H1 (cell line): ENCODE results near the gene RGS6. TPM values are rescaled to one million over a fixed set of nuclear protein-coding genes. Genes with fewer than 3 reads are reported as not detected.

ENCODE experiments used
- CTCF ChIA-PET: fragments of 300-600 bp; sonication (Branson Sonifier 250); formaldehyde crosslinking; loops from one replicate; lab custom pipeline; 2021; ENCODE audit not compliant: partially characterized antibody; lab: Charles Lee
- POLR2A ChIA-PET: fragments of 300-600 bp; sonication (Branson Sonifier 250); formaldehyde crosslinking; loops from one replicate; lab custom pipeline; 2021; ENCODE audit warnings: inconsistent platforms; ENCODE audit not compliant: partially characterized antibody; lab: Charles Lee
- DNase-seq, 2 experiments: peaks; one replicate each; pipeline versions ENCODE4 v3.0.0 to v3.0.0-alpha.2; 2010 to 2022; ENCODE audit warnings: low spot score in 2 of 2, low read depth in 1 of 2, mixed read lengths in 1 of 2
- FAIRE-seq: peaks from 2 replicates; lab custom pipeline; 2011; peaks lifted over from hg19 to GRCh38; lab: Jason Lieb, UNC
- H2AFZ ChIP-seq: 2 replicates; pipeline ENCODE4 v1.8.1; 2012; ENCODE audit warnings: low read length, inconsistent platforms
- H2AK5ac ChIP-seq: 2 replicates; pipeline ENCODE4 v1.6.1; 2013; ENCODE audit warnings: low read depth, low read length
- H2BK120ac ChIP-seq: replicated peaks from 2 replicates; pipeline ENCODE3; 2013; ENCODE audit warnings: low read depth, low read length, inconsistent platforms
- H2BK12ac ChIP-seq: 2 replicates; pipeline ENCODE4 v1.6.1; 2013; ENCODE audit warnings: low read depth, low read length
- H2BK15ac ChIP-seq: 2 replicates; pipeline ENCODE4 v1.6.1; 2013; ENCODE audit warnings: low read length
- H2BK20ac ChIP-seq: 2 replicates; pipeline ENCODE4 v1.6.1; 2013; ENCODE audit warnings: low read length
- H2BK5ac ChIP-seq: 2 replicates; pipeline ENCODE4 v1.6.1; 2013; ENCODE audit warnings: low read depth, low read length
- H3K14ac ChIP-seq: 2 replicates; pipeline ENCODE4 v1.6.1; 2013; ENCODE audit warnings: inconsistent platforms; ENCODE audit not compliant: insufficient read length
- H3K18ac ChIP-seq: 2 replicates; pipeline ENCODE4 v1.6.1; 2013; ENCODE audit warnings: low read length; ENCODE audit errors: extremely low read depth
- H3K23ac ChIP-seq: 2 replicates; pipeline ENCODE4 v1.6.1; 2013; ENCODE audit warnings: inconsistent platforms; ENCODE audit not compliant: insufficient read length
- H3K23me2 ChIP-seq: 2 replicates; pipeline ENCODE4 v1.6.1; 2013; ENCODE audit warnings: low read depth, low read length
- H3K27ac ChIP-seq: 2 replicates; pipeline ENCODE4 v1.6.1; 2011; ENCODE audit warnings: low read depth, low read length, inconsistent platforms
- H3K27me3 ChIP-seq, 4 experiments: replicated peaks in 1 of 4; 1 replicate in 1 of 4; 2 replicates in 3 of 4; pipeline versions ENCODE4 v1.6.1 to v1.8.1; 2011 to 2013; ENCODE audit warnings: low read length in 3 of 4, mild to moderate bottlenecking in 3 of 4, inconsistent platforms in 2 of 4, mixed read lengths in 2 of 4, moderate library complexity in 1 of 4; ENCODE audit not compliant: control insufficient read depth in 3 of 4, insufficient read depth in 3 of 4; ENCODE audit errors: extremely low read depth in 1 of 4
- H3K36me3 ChIP-seq, 4 experiments: 2 replicates each; pipeline versions ENCODE4 v1.6.1 to v1.8.1; 2011 to 2013; ENCODE audit warnings: mild to moderate bottlenecking in 4 of 4, low read length in 3 of 4, moderate library complexity in 2 of 4, control low read depth in 1 of 4, inconsistent platforms in 1 of 4; ENCODE audit not compliant: insufficient read depth in 4 of 4, control insufficient read depth in 2 of 4
- H3K4ac ChIP-seq: replicated peaks from 2 replicates; pipeline ENCODE3; 2013; ENCODE audit warnings: low read length, low read depth, mixed read lengths, inconsistent platforms; ENCODE audit not compliant: insufficient read length
- H3K4me1 ChIP-seq, 4 experiments: replicated peaks in 1 of 4; 1 replicate in 1 of 4; 2 replicates in 3 of 4; pipeline versions ENCODE4 v1.6.1 to v1.8.1; 2011 to 2013; ENCODE audit warnings: low read length in 3 of 4, inconsistent platforms in 2 of 4, mixed read lengths in 1 of 4; ENCODE audit not compliant: insufficient read depth in 4 of 4, control insufficient read depth in 3 of 4
- H3K4me2 ChIP-seq, 2 experiments: 2 replicates each; pipeline versions ENCODE4 v1.6.1 to v1.8.1; 2011 to 2013; ENCODE audit warnings: low read depth in 2 of 2, low read length in 2 of 2, control low read depth in 1 of 2, inconsistent platforms in 1 of 2, mild to moderate bottlenecking in 1 of 2; ENCODE audit not compliant: insufficient read depth in 1 of 2
- H3K4me3 ChIP-seq, 4 experiments: fragments of 200-600, 300-600 bp in 1 of 4; sonication (generic), shearing (Covaris generic), sonication (Bioruptor Twin) in 1 of 4; 2 replicates each; pipeline versions ENCODE4 v1.5.1 to v1.8.1; 2011 to 2016; ENCODE audit warnings: low read length in 4 of 4, low read depth in 3 of 4, control low read depth in 2 of 4, inconsistent platforms in 2 of 4, mild to moderate bottlenecking in 2 of 4, mixed read lengths in 1 of 4, moderate library complexity in 1 of 4; ENCODE audit not compliant: insufficient read depth in 2 of 4; ENCODE audit errors: extremely low read depth in 1 of 4
- H3K56ac ChIP-seq: replicated peaks from 2 replicates; pipeline ENCODE3; 2013; ENCODE audit warnings: low read depth, mild to moderate bottlenecking, mixed read lengths, low read length, inconsistent platforms; ENCODE audit not compliant: insufficient read length
- H3K79me1 ChIP-seq: 2 replicates; pipeline ENCODE4 v1.6.1; 2013; ENCODE audit warnings: low read depth, low read length, control low read depth
- H3K79me2 ChIP-seq, 2 experiments: 2 replicates each; pipeline versions ENCODE4 v1.6.1 to v1.8.1; 2012 to 2013; ENCODE audit warnings: low read length in 2 of 2, mild to moderate bottlenecking in 2 of 2, inconsistent platforms in 1 of 2; ENCODE audit not compliant: insufficient read depth in 2 of 2, control insufficient read depth in 1 of 2
- H3K9ac ChIP-seq, 4 experiments: replicated peaks in 1 of 4; 1 replicate in 1 of 4; 2 replicates in 3 of 4; pipeline versions ENCODE4 v1.6.1 to v1.8.1; 2011 to 2013; ENCODE audit warnings: low read depth in 3 of 4, low read length in 3 of 4, control low read depth in 2 of 4, mild to moderate bottlenecking in 2 of 4, moderate library complexity in 2 of 4, inconsistent platforms in 1 of 4; ENCODE audit errors: extremely low read depth in 1 of 4
- H3K9me3 ChIP-seq, 2 experiments: 2 replicates each; pipeline versions ENCODE4 v1.6.1 to v1.8.1; 2012 to 2013; ENCODE audit warnings: mild to moderate bottlenecking in 2 of 2, moderate library complexity in 2 of 2, control low read depth in 1 of 2, inconsistent platforms in 1 of 2, low read depth in 1 of 2, low read length in 1 of 2, mixed read lengths in 1 of 2; ENCODE audit not compliant: insufficient read depth in 2 of 2
- H4K20me1 ChIP-seq, 2 experiments: replicated peaks in 1 of 2; 2 replicates each; pipeline versions ENCODE3 to v1.8.1; 2011 to 2013; ENCODE audit warnings: inconsistent platforms in 2 of 2, low read length in 2 of 2, mild to moderate bottlenecking in 1 of 2; ENCODE audit not compliant: insufficient read depth in 2 of 2, control insufficient read depth in 1 of 2
- H4K5ac ChIP-seq: 2 replicates; pipeline ENCODE4 v1.6.1; 2013; ENCODE audit warnings: low read length, low read depth, mixed read lengths, inconsistent platforms; ENCODE audit not compliant: insufficient read length
- H4K8ac ChIP-seq: 2 replicates; pipeline ENCODE4 v1.8.0; 2013; ENCODE audit warnings: mild to moderate bottlenecking, moderate library complexity, low read length, inconsistent platforms; ENCODE audit not compliant: insufficient read depth; ENCODE audit errors: extremely low read depth
- H4K91ac ChIP-seq: replicated peaks from 2 replicates; pipeline ENCODE3; 2013; ENCODE audit warnings: low read length, mixed read lengths, inconsistent platforms; ENCODE audit not compliant: insufficient read length
- JUN ChIP-seq: IDR thresholded peaks from 2 replicates; pipeline ENCODE4 v1.6.1; 2011; ENCODE audit warnings: low read depth, mild to moderate bottlenecking, improper control_type of control experiment, low read length
- WGBS, 2 experiments: shearing (Covaris generic) in 1 of 2; methylation state at CpG; one replicate each; pipeline versions ENCODE4 v1.1.6 to v1.1.7; 2013 to 2015; ENCODE audit warnings: low lambda C conversion rate in 2 of 2, mixed read lengths in 2 of 2, inconsistent platforms in 1 of 2, low coverage in 1 of 2, missing lambda C conversion rate in 1 of 2; ENCODE audit not compliant: insufficient replicate concordance in 2 of 2, insufficient coverage in 1 of 2, insufficient read length in 1 of 2; ENCODE audit errors: extremely low coverage in 1 of 2, missing lambda C conversion rate in 1 of 2; 5-methylcytosine and 5-hydroxymethylcytosine counted together
- polyA plus RNA-seq, 7 experiments: library from polyadenylated mRNA; depleted of rRNA in 3 of 7; stranded (reverse) in 5 of 7; unstranded in 2 of 7; fragments of >200 nt in 5 of 7; fragments of 200-250 nt in 2 of 7; gene quantifications; 1 replicate in 5 of 7; 2 replicates in 1 of 7; 4 replicates in 1 of 7; pipeline versions ENCODE4 v1.2.1 to v1.2.3, GENCODE V29; 2011 to 2013; ENCODE audit warnings: missing spikeins in 2 of 7, mixed read lengths in 2 of 7
- total RNA-seq: library from RNA; stranded (reverse); fragmentation: NEBNext Ultra II Directional; extraction: Animal tissue kit (Norgen Biotek cat#: 25700); gene quantifications from 2 replicates; pipeline ENCODE4 v1.2.1, GENCODE V29; 2021
- TF ChIP-seq, protein P1 (sequence below): IDR thresholded peaks from 2 replicates; pipeline ENCODE4 v1.6.1; 2011; ENCODE audit warnings: low read depth, mild to moderate bottlenecking, low read length; ENCODE audit not compliant: insufficient read depth

The RGS6 gene
- total and polyA plus RNA-seq, 2 of the 8 experiments (the other 6 are each of a cell fraction or from before 2014, with no cell fraction given): 0.26 to 1.1 TPM

DNA sequence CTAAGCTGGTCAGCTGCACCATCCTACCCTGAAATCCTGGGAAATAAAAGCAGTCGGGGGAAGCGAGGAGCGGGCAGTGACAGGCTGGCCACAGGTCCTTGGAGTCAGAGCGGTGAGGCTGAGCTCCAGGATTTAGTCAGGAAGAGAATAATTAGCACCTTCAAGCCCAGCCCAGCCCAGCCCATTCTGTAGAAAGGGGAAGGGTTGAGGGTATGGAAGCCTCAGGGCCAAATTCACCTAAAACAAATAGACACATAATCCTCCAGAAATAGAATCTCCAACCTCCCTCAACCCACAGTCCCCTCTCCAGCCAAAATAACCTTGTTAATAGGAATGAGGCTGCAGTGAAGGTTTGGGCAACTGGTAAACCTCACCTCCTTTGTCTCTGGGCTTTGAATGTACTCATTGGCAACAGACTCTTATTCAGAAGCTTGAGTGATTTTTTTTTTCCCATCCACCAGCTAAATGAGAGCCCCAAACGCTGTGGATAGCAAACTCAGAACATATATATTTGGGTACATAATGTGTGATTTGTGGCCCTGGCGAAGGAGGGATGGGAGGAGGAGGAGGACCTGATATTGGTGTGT lies 627.5 kb downstream of the RGS6 start:
- 93% methylated on average over 6 of the region's 6 CpGs; no CpG with 5 or more reads in 1 of the 2 experiments for WGBS, 2 experiments

More for the DNA sequence above, 627.5 kb downstream of the RGS6 start:
- H3K79me2 ChIP-seq: no peaks in the 10 kb centered on the region
- no peak for TF ChIP-seq JUN
- TF ChIP-seq, protein P1, sequence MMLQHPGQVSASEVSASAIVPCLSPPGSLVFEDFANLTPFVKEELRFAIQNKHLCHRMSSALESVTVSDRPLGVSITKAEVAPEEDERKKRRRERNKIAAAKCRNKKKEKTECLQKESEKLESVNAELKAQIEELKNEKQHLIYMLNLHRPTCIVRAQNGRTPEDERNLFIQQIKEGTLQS: no peak
- no peak overlapping the region for H3K18ac ChIP-seq
- no peak overlapping the region for H3K4me2 ChIP-seq
- no peak overlapping the region for H3K4me3 ChIP-seq
- no peak overlapping the region for H3K56ac ChIP-seq
- ChIA-PET POLR2A (no interaction called here), CTCF (interaction anchor here (0.6 to 1.6 kb wide), 11 partner anchors 9 to 1044 kb away, joined by 3 to 6 read pairs (median 3); no protein-coding TSS in a partner anchor)
- H3K27ac ChIP-seq: no peak overlapping the region
- H4K8ac ChIP-seq: no peak overlapping the region
- H3K4me1 ChIP-seq: peaks cover 3 to 8% (median 5%) of the 10 kb centered on the region in 4 experiments; a peak in 4 of 7 replicates
- H2BK12ac ChIP-seq: 0 out of 2 replicates have a peak overlapping the region, but pooled peaks have one; percentile 39
- no peaks in the 10 kb centered on the region for H3K79me1 ChIP-seq
- no peaks in the 10 kb centered on the region for H3K36me3 ChIP-seq
- no peaks in the 10 kb centered on the region for H4K20me1 ChIP-seq
- H2BK5ac ChIP-seq: no peak overlapping the region
- FAIRE-seq: no peak
- no peaks in the 10 kb centered on the region for H3K9me3 ChIP-seq
- H2AK5ac ChIP-seq: no peak overlapping the region
- no peak overlapping the region for H4K91ac ChIP-seq
- H3K9ac ChIP-seq: no peak overlapping the region
- H3K27me3 ChIP-seq: no peaks in the 10 kb centered on the region
- H3K4ac ChIP-seq: no peak overlapping the region
- H2AFZ ChIP-seq: peak overlapping the region; percentile 35; the same call in 1 of the 2 replicates
- no peak overlapping the region for H2BK120ac ChIP-seq
- H3K23ac ChIP-seq: no peak overlapping the region
- H4K5ac ChIP-seq: no peak overlapping the region
- no peak overlapping the region for H2BK20ac ChIP-seq
- DNase-seq: no peak
- H2BK15ac ChIP-seq: no peak overlapping the region
- H3K14ac ChIP-seq: no peak overlapping the region
- H3K23me2 ChIP-seq: no peaks in the 10 kb centered on the region
